GM12875 (cell line): ENCODE data around the gene PTGES3.

Source experiments
- H3K4me3 ChIP-seq: one replicate; pipeline ENCODE4 v1.5.1; 2011; ENCODE audit warnings: low read depth, low read length, control low read depth
- CTCF ChIP-seq: IDR thresholded peaks from 2 replicates; pipeline ENCODE4 v1.5.1; 2011; ENCODE audit warnings: low read depth, mild to moderate bottlenecking, control low read depth, inconsistent platforms, low read length, moderate library complexity, borderline replicate concordance; ENCODE audit not compliant: insufficient read depth

Gene PTGES3

GRCh38 chr12:56631790-56632700, 56.0 kb downstream of the PTGES3 start:
- H3K4me3 ChIP-seq, result peak overlapping the region; percentile 40
- no peak for TF ChIP-seq CTCF

- TF ChIP-seq CTCF, result no peak
- H3K4me3 ChIP-seq, result peak within 1 kb of the TSS; percentile 70
These were observed 57.9 kb downstream of the PTGES3 start, which contains the start of gene BAZ2A for GRCh38 chr12:56630180-56630632. Gene BAZ2A (minus strand): TSS chr12:56630326. CDS start chr12:56617530, 12,796 bp downstream.

GRCh38 chr12:56629459-56630179, 58.5 kb downstream of the PTGES3 start:
- peak overlapping the region; percentile 70 for H3K4me3 ChIP-seq
- TF ChIP-seq CTCF, result no peak

GRCh38 chr12:56628671-56629458, 59.2 kb downstream of the PTGES3 start:
- no peak for TF ChIP-seq CTCF
- H3K4me3 ChIP-seq, result peak overlapping the region; percentile 70

GRCh38 chr12:56626701-56627100, 61.4 kb downstream of the PTGES3 start:
- H3K4me3 ChIP-seq, result no peak overlapping the region
- TF ChIP-seq CTCF, result no peak

- no peak for TF ChIP-seq CTCF
- H3K4me3 ChIP-seq, result no peak overlapping the region
These were observed 65.5 kb downstream of the PTGES3 start for GRCh38 chr12:56622535-56622934.
